Endothelial cell of umbilical vein (primary cell): ENCODE results near the gene AGO4. TPM values are rescaled to one million over a fixed set of nuclear protein-coding genes. Genes with fewer than 3 reads are reported as not detected.

ENCODE experiments used
- BruUV-seq: library from RNA; stranded (reverse); fragments of 400-500 nt; replicated peaks from 2 replicates; lab custom pipeline; 2021; lab: Mats Ljungman, UMichigan
- CTCF ChIA-PET: fragments of 300-600, 350-600 bp; sonication (Branson Sonifier 250); formaldehyde crosslinking; loops from one replicate; lab custom pipeline; 2021; ENCODE audit warnings: antibody characterized with exemption, inconsistent platforms; lab: Charles Lee
- POLR2A ChIA-PET: fragments of 300-600, 350-600 bp; sonication (Branson Sonifier 250); formaldehyde crosslinking; loops from one replicate; lab custom pipeline; 2021; ENCODE audit warnings: antibody characterized with exemption, inconsistent platforms; lab: Charles Lee
- DNase-seq: peaks from one replicate; pipeline ENCODE4 v3.0.0-alpha.2; 2011; ENCODE audit warnings: low read depth, low spot score
- FAIRE-seq: peaks from 2 replicates; lab custom pipeline; 2011; peaks lifted over from hg19 to GRCh38; lab: Jason Lieb, UNC
- H2AFZ ChIP-seq: 2 replicates; pipeline ENCODE4 v1.6.0; 2012; ENCODE audit warnings: low read depth, low read length, control low read depth, inconsistent platforms
- H3K27ac ChIP-seq: 2 replicates; pipeline ENCODE4 v1.5.1; 2011; ENCODE audit warnings: low read depth, mild to moderate bottlenecking, control low read depth, low read length, moderate library complexity; ENCODE audit not compliant: insufficient read depth
- H3K27me3 ChIP-seq, 2 experiments: 2 replicates each; pipeline versions ENCODE4 v1.6.0 to v1.6.1; 2011; ENCODE audit warnings: low read length in 2 of 2, mixed read lengths in 1 of 2; ENCODE audit not compliant: control insufficient read depth in 2 of 2, insufficient read depth in 2 of 2
- H3K36me3 ChIP-seq, 2 experiments: 2 replicates in 1 of 2; 3 replicates in 1 of 2; pipeline ENCODE4 v1.5.1; 2011; ENCODE audit warnings: low read length in 2 of 2, mild to moderate bottlenecking in 1 of 2, moderate library complexity in 1 of 2; ENCODE audit not compliant: control insufficient read depth in 2 of 2, insufficient read depth in 2 of 2; ENCODE audit errors: extremely low read depth in 1 of 2
- H3K4me1 ChIP-seq: 3 replicates; pipeline ENCODE4 v1.5.1; 2011; ENCODE audit warnings: mild to moderate bottlenecking, low read length; ENCODE audit not compliant: control insufficient read depth, insufficient read depth; ENCODE audit errors: extremely low read depth
- H3K4me2 ChIP-seq: 2 replicates; pipeline ENCODE4 v1.6.1; 2011; ENCODE audit warnings: low read length, control low read depth, mixed read lengths; ENCODE audit not compliant: insufficient read depth
- H3K4me3 ChIP-seq, 3 experiments: fragments of 200-600 bp in 1 of 3; sonication (generic), shearing (Covaris generic) in 1 of 3; replicated peaks in 1 of 3; 2 replicates each; pipeline ENCODE4 v1.5.1; 2011 to 2016; ENCODE audit warnings: control low read depth in 3 of 3, low read length in 3 of 3, mild to moderate bottlenecking in 2 of 3, inconsistent platforms in 1 of 3, low read depth in 1 of 3, moderate library complexity in 1 of 3; ENCODE audit not compliant: insufficient read depth in 1 of 3
- H3K79me2 ChIP-seq: 2 replicates; pipeline ENCODE4 v1.6.0; 2012; ENCODE audit warnings: low read length, inconsistent platforms; ENCODE audit not compliant: control insufficient read depth, insufficient read depth
- H3K9ac ChIP-seq: replicated peaks from 2 replicates; pipeline ENCODE3; 2011; ENCODE audit warnings: low read length, control low read depth; ENCODE audit not compliant: insufficient read depth; ENCODE audit errors: extremely low read depth
- H3K9me1 ChIP-seq: replicated peaks from 3 replicates; pipeline ENCODE4 v1.6.0; 2011; ENCODE audit warnings: mild to moderate bottlenecking, low read length; ENCODE audit not compliant: control insufficient read depth, insufficient read depth; ENCODE audit errors: extremely low read depth
- H3K9me3 ChIP-seq: replicated peaks from 2 replicates; pipeline ENCODE4 v1.5.1; 2012; ENCODE audit warnings: low read length, inconsistent platforms; ENCODE audit not compliant: control insufficient read depth, insufficient read depth
- H4K20me1 ChIP-seq: replicated peaks from 2 replicates; pipeline ENCODE3; 2011; ENCODE audit warnings: mild to moderate bottlenecking, low read length; ENCODE audit not compliant: control insufficient read depth, insufficient read depth; ENCODE audit errors: extremely low read depth
- EZH2 ChIP-seq: IDR thresholded peaks from 2 replicates; pipeline ENCODE4 v1.6.1; 2012; ENCODE audit warnings: borderline replicate concordance, low read depth, mild to moderate bottlenecking, moderate library complexity, low read length, inconsistent platforms; ENCODE audit not compliant: severe bottlenecking
- FOS ChIP-seq: IDR thresholded peaks from 2 replicates; pipeline ENCODE4 v1.6.1; 2011; ENCODE audit warnings: mild to moderate bottlenecking, low read length, moderate library complexity, borderline replicate concordance; ENCODE audit not compliant: insufficient read depth
- GATA2 ChIP-seq: IDR thresholded peaks from 2 replicates; pipeline ENCODE4 v1.7.0; 2011; ENCODE audit warnings: low read depth, mild to moderate bottlenecking, moderate library complexity, mixed read lengths, low read length; ENCODE audit not compliant: insufficient read length, insufficient read depth
- JUN ChIP-seq: IDR thresholded peaks from 2 replicates; pipeline ENCODE4 v1.6.1; 2011; ENCODE audit warnings: borderline replicate concordance, low read depth; ENCODE audit not compliant: insufficient read length, insufficient read depth
- MAX ChIP-seq: IDR thresholded peaks from 2 replicates; pipeline ENCODE4 v1.6.1; 2011; ENCODE audit not compliant: insufficient read depth, insufficient read length
- MYC ChIP-seq: IDR thresholded peaks from one replicate; pipeline ENCODE4 v1.6.1; 2011; ENCODE audit warnings: mild to moderate bottlenecking, low read depth, low read length
- POLR2A ChIP-seq: IDR thresholded peaks from 2 replicates; pipeline ENCODE4 v1.6.1; 2012; ENCODE audit warnings: low read depth, mild to moderate bottlenecking, control low read depth, low read length
- POLR2AphosphoS5 ChIP-seq: IDR thresholded peaks from 2 replicates; pipeline ENCODE4 v1.6.1; 2012; ENCODE audit warnings: low read depth, mild to moderate bottlenecking, control low read depth, low read length, moderate library complexity; ENCODE audit not compliant: insufficient read depth
- dilution Hi-C: fragments of 300-500 bp; cut with MboI; formaldehyde crosslinking; loops from one replicate; pipeline ENCODE4 v1.15.0; 2019; ENCODE audit warnings: low sequenced_read_pairs; ENCODE audit not compliant: extremely low pct_ligation_motif_present
- intact Hi-C: fragments of 100-400 bp; cut with micrococcal nuclease; formaldehyde crosslinking; loops from one replicate; pipeline ENCODE4 v1.10.0; 2022
- polyA plus RNA-seq, 4 experiments: library from polyadenylated mRNA; depleted of rRNA in 3 of 4; stranded (reverse) in 3 of 4; unstranded in 1 of 4; fragments of >200 nt; gene quantifications; 2 replicates each; pipeline versions ENCODE4 v1.2.1 to v1.2.3, GENCODE V29; 2011 to 2012; ENCODE audit warnings: missing spikeins in 1 of 4
- total RNA-seq: library from RNA; stranded (reverse); gene quantifications from 2 replicates; pipeline ENCODE4 v1.2.3, GENCODE V29; 2021
- TF ChIP-seq, protein P1 (sequence below), 2 donors: IDR thresholded peaks; 1 replicate in 1 of 2; 2 replicates in 1 of 2; pipeline ENCODE4 v1.5.1; 2011; ENCODE audit warnings: low read length in 2 of 2, mild to moderate bottlenecking in 2 of 2, moderate library complexity in 2 of 2, control low read depth in 1 of 2, inconsistent platforms in 1 of 2, low read depth in 1 of 2; ENCODE audit not compliant: insufficient read depth in 1 of 2; ENCODE audit errors: extremely low read depth in 1 of 2

Gene AGO4
- total and polyA plus RNA-seq, 2 donors (not counting 3 experiments of a cell fraction or from before 2014, with no cell fraction given) = 11.1 to 19.8 TPM

- Histone ChIP-seq H3K4me3 (no peak overlapping the region), H3K36me3 (peaks cover 4 to 9% of the 10 kb centered on the region in 2 experiments), H3K4me2 (no peak overlapping the region), H3K27ac (no peak overlapping the region), H4K20me1 (no peaks in the 10 kb centered on the region), H3K4me1 (no peaks in the 10 kb centered on the region), H3K9ac (no peak overlapping the region), H2AFZ (no peak overlapping the region), H3K9me1 (no peaks in the 10 kb centered on the region), H3K79me2 (no peaks in the 10 kb centered on the region), H3K27me3 (no peaks in the 10 kb centered on the region), H3K9me3 (no peaks in the 10 kb centered on the region)
- CTCF ChIA-PET = interaction anchor here (0.8 to 0.9 kb wide), 2 partner anchors 11 to 12 kb away, joined by 3 read pairs; partner anchors contain the start of gene AGO1
- intact Hi-C loops = no loop called here
- TF ChIP-seq POLR2A (no peak), MAX (no peak), POLR2AphosphoS5 (no peak), JUN (no peak), MYC (no peak), FOS (no peak), GATA2 (no peak), EZH2 (no peak)
- TF ChIP-seq, protein P1, sequence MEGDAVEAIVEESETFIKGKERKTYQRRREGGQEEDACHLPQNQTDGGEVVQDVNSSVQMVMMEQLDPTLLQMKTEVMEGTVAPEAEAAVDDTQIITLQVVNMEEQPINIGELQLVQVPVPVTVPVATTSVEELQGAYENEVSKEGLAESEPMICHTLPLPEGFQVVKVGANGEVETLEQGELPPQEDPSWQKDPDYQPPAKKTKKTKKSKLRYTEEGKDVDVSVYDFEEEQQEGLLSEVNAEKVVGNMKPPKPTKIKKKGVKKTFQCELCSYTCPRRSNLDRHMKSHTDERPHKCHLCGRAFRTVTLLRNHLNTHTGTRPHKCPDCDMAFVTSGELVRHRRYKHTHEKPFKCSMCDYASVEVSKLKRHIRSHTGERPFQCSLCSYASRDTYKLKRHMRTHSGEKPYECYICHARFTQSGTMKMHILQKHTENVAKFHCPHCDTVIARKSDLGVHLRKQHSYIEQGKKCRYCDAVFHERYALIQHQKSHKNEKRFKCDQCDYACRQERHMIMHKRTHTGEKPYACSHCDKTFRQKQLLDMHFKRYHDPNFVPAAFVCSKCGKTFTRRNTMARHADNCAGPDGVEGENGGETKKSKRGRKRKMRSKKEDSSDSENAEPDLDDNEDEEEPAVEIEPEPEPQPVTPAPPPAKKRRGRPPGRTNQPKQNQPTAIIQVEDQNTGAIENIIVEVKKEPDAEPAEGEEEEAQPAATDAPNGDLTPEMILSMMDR (IDR thresholded peaks at IDR 0.05; ENCODE audit: extremely low read depth in 1 of 2, insufficient read depth in 1 of 2, low read depth in 1 of 2, low read length in 2 of 2) = no peak
- POLR2A ChIA-PET = no interaction called here
- BruUV-seq = no TSS peak
- FAIRE-seq (no peak), DNase-seq (no peak)
- dilution Hi-C loops = no loop called here
These were observed 86.4 kb downstream of the AGO4 start for GRCh38 chr1:35894183-35894582.
